ENCODE results near the gene FAM83F.

Gene FAM83F

GRCh38 chr22:40053460-40053859, 58.7 kb downstream of the FAM83F start:
- H3K27ac ChIP-seq (ENCODE audit: low read depth, low read length, severe bottlenecking) = no peak overlapping the region
- WGBS, 2 experiments (ENCODE audit: insufficient coverage in 2 of 2) = no CpG with 5 or more reads among the region's 1 CpG
- H3K4me3 ChIP-seq (ENCODE audit: extremely low read depth, insufficient read depth, low read length, poor library complexity, severe bottlenecking) = no peak overlapping the region
- H3K36me3 ChIP-seq (ENCODE audit: control insufficient read depth, insufficient read depth, low read length) = no peaks in the 10 kb centered on the region
- H3K4me1 ChIP-seq (ENCODE audit: control insufficient read depth, insufficient read depth, low read length, poor library complexity, severe bottlenecking) = peaks cover 11% of the 10 kb centered on the region
- H3K9me3 ChIP-seq (ENCODE audit: control insufficient read depth, low read length) = no peaks in the 10 kb centered on the region

- Histone ChIP-seq H3K4me3 (ENCODE audit: extremely low read depth, insufficient read depth, low read length, poor library complexity, severe bottlenecking) (no peak overlapping the region), H3K27ac (ENCODE audit: low read depth, low read length, severe bottlenecking) (no peak overlapping the region), H3K9me3 (ENCODE audit: control insufficient read depth, low read length) (no peaks in the 10 kb centered on the region), H3K36me3 (ENCODE audit: control insufficient read depth, insufficient read depth, low read length) (no peaks in the 10 kb centered on the region), H3K4me1 (ENCODE audit: control insufficient read depth, insufficient read depth, low read length, poor library complexity, severe bottlenecking) (peaks cover 11% of the 10 kb centered on the region)
- no CpG with 5 or more reads among the region's 2 CpGs for WGBS, 2 experiments (ENCODE audit: insufficient coverage in 2 of 2)
These were observed 59.7 kb downstream of the FAM83F start for GRCh38 chr22:40054486-40054885.

- Histone ChIP-seq H3K27ac (ENCODE audit: low read depth, low read length, severe bottlenecking) (no peak overlapping the region), H3K9me3 (ENCODE audit: control insufficient read depth, low read length) (no peaks in the 10 kb centered on the region), H3K4me3 (ENCODE audit: extremely low read depth, insufficient read depth, low read length, poor library complexity, severe bottlenecking) (no peak overlapping the region), H3K36me3 (ENCODE audit: control insufficient read depth, insufficient read depth, low read length) (no peaks in the 10 kb centered on the region), H3K4me1 (ENCODE audit: control insufficient read depth, insufficient read depth, low read length, poor library complexity, severe bottlenecking) (peaks cover 11% of the 10 kb centered on the region)
- 78 to 82% methylated on average over 3 to 7 of the region's 8 CpGs for WGBS, 2 experiments (ENCODE audit: insufficient coverage in 2 of 2)
These were observed 60.6 kb downstream of the FAM83F start for GRCh38 chr22:40055143-40055883.

- 51 to 58% methylated on average over 3 to 4 of the region's 4 CpGs for WGBS, 2 experiments (ENCODE audit: insufficient coverage in 2 of 2)
- Histone ChIP-seq H3K9me3 (ENCODE audit: control insufficient read depth, low read length) (no peaks in the 10 kb centered on the region), H3K27ac (ENCODE audit: low read depth, low read length, severe bottlenecking) (no peak overlapping the region), H3K4me1 (ENCODE audit: control insufficient read depth, insufficient read depth, low read length, poor library complexity, severe bottlenecking) (peaks cover 11% of the 10 kb centered on the region), H3K36me3 (ENCODE audit: control insufficient read depth, insufficient read depth, low read length) (no peaks in the 10 kb centered on the region), H3K4me3 (ENCODE audit: extremely low read depth, insufficient read depth, low read length, poor library complexity, severe bottlenecking) (no peak overlapping the region)
These were observed 61.4 kb downstream of the FAM83F start for GRCh38 chr22:40056154-40056553.

DNA sequence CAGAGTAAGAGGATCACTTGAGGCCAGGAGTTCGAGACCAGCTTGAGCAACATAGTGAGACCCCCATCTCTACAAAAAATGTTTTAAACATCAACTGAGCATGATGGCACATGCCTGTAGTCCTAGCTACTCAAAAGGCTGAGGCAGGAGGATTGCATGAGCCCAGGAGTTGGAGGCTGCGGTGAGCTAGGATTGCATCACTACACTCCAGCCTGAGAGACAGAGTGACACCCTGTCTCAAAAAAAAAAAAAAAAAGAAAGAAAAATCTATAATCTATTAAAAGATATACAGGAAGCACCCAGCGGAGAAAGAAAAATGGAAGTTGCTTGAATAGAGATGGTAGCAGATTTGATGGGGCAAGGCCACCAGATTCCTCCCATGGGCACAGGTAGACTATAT, 61.8 kb downstream of the FAM83F start:
- H3K9me3 ChIP-seq (ENCODE audit: control insufficient read depth, low read length) = no peaks in the 10 kb centered on the region
- WGBS, 2 experiments (ENCODE audit: insufficient coverage in 2 of 2) = 100% methylated on average over 1 of the region's 3 CpGs; no CpG with 5 or more reads in 1 of the 2 experiments
- peaks cover 11% of the 10 kb centered on the region for H3K4me1 ChIP-seq (ENCODE audit: control insufficient read depth, insufficient read depth, low read length, poor library complexity, severe bottlenecking)
- no peak overlapping the region for H3K27ac ChIP-seq (ENCODE audit: low read depth, low read length, severe bottlenecking)
- H3K4me3 ChIP-seq (ENCODE audit: extremely low read depth, insufficient read depth, low read length, poor library complexity, severe bottlenecking) = no peak overlapping the region
- no peaks in the 10 kb centered on the region for H3K36me3 ChIP-seq (ENCODE audit: control insufficient read depth, insufficient read depth, low read length)

DNA sequence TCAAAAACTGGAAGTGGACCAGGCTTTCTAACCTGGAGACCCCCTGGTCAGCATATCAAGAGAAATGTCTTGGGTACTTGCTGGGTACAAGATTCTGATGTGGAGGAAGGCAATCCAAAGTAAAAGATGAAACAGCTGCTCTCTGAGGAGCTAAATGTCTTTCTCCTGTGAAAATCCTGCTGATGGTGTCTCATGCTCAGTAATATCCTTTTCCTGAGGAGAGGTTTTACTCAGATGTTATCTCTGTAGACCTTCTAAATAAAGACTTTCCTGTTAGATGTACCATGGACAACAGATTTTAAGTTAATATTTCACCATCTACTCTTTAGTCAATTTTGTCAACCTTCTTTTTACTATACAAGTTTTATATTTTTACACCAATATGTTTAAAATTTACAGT, 62.9 kb downstream of the FAM83F start:
- H3K36me3 ChIP-seq (ENCODE audit: control insufficient read depth, insufficient read depth, low read length) = no peaks in the 10 kb centered on the region
- H3K4me1 ChIP-seq (ENCODE audit: control insufficient read depth, insufficient read depth, low read length, poor library complexity, severe bottlenecking) = peaks cover 11% of the 10 kb centered on the region
- no peak overlapping the region for H3K27ac ChIP-seq (ENCODE audit: low read depth, low read length, severe bottlenecking)
- no peaks in the 10 kb centered on the region for H3K9me3 ChIP-seq (ENCODE audit: control insufficient read depth, low read length)
- no peak overlapping the region for H3K4me3 ChIP-seq (ENCODE audit: extremely low read depth, insufficient read depth, low read length, poor library complexity, severe bottlenecking)

DNA sequence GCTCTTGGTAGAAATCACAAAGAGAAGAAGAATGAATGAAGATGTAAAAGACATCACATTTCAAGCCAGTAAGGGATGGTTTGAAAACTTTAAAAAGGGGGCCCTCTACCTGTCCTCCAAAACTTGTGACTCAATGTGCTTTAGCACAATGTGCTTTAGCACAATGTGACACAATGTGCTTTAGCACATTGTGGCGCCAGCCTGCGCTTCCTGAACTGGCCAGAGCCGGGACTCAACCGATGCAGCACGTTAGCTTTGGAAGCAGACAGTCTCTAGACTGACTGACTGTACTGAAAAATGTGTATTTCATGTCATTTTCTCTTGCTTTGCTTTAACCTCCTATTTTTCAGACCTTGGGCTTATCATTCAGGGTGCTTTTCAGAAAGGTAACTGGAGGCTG, 63.5 kb downstream of the FAM83F start:
- Histone ChIP-seq H3K4me3 (ENCODE audit: extremely low read depth, insufficient read depth, low read length, poor library complexity, severe bottlenecking) (no peak overlapping the region), H3K4me1 (ENCODE audit: control insufficient read depth, insufficient read depth, low read length, poor library complexity, severe bottlenecking) (peaks cover 11% of the 10 kb centered on the region), H3K9me3 (ENCODE audit: control insufficient read depth, low read length) (no peaks in the 10 kb centered on the region), H3K36me3 (ENCODE audit: control insufficient read depth, insufficient read depth, low read length) (no peaks in the 10 kb centered on the region), H3K27ac (ENCODE audit: low read depth, low read length, severe bottlenecking) (no peak overlapping the region)
- WGBS, 2 experiments (ENCODE audit: insufficient coverage in 2 of 2) = 90 to 93% methylated on average over 5 of the region's 5 CpGs

DNA sequence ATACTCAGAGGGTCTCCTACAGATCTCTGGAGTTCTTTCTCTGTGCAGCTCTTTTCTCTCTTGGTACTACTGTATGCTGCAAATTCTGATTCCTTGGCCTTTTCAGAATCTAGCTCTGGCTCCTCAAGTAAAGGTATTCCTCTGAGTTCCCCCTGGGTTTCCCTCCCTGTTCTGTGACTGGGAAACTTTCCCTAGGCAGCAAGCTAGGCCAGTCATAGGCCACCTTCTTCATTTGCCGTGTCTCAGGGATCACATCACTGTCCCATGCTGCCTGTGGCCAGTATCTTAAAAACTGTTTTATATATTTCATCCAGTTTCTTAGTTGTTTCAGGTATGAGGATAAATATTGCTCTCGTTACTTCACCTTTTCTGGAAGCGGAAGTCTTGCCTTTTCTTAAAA, 71.2 kb downstream of the FAM83F start:
- no peak overlapping the region for H3K27ac ChIP-seq (ENCODE audit: low read depth, low read length, severe bottlenecking)
- no peak overlapping the region for H3K4me3 ChIP-seq (ENCODE audit: extremely low read depth, insufficient read depth, low read length, poor library complexity, severe bottlenecking)
- 80 to 100% methylated on average over 1 to 2 of the region's 3 CpGs for WGBS, 2 experiments (ENCODE audit: insufficient coverage in 2 of 2)
- no peaks in the 10 kb centered on the region for H3K9me3 ChIP-seq (ENCODE audit: control insufficient read depth, low read length)
- no peaks in the 10 kb centered on the region for H3K36me3 ChIP-seq (ENCODE audit: control insufficient read depth, insufficient read depth, low read length)
- no peaks in the 10 kb centered on the region for H3K4me1 ChIP-seq (ENCODE audit: control insufficient read depth, insufficient read depth, low read length, poor library complexity, severe bottlenecking)

DNA sequence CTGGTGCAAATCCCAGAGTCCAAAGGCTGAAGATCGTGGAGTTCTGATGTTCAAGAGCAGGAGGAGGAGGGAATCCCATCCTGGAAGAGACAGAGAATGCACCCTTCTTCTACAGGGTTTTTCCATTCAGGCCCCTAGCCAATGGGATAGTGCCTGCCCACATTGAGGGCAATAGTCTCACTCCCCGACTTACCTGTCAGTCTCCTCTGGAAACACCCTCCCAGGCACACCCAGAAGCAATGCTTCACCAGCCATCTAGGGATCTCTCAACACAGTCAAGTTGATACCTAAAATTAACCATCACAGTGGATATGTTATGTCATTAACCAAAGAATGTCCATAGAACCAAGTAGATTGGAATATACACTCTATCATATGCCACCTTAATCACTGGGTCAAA, 72.9 kb downstream of the FAM83F start:
- no peaks in the 10 kb centered on the region for H3K36me3 ChIP-seq (ENCODE audit: control insufficient read depth, insufficient read depth, low read length)
- H3K4me1 ChIP-seq (ENCODE audit: control insufficient read depth, insufficient read depth, low read length, poor library complexity, severe bottlenecking) = no peaks in the 10 kb centered on the region
- H3K27ac ChIP-seq (ENCODE audit: low read depth, low read length, severe bottlenecking) = no peak overlapping the region
- 83 to 100% methylated on average over 1 of the region's 2 CpGs for WGBS, 2 experiments (ENCODE audit: insufficient coverage in 2 of 2)
- H3K9me3 ChIP-seq (ENCODE audit: control insufficient read depth, low read length) = no peaks in the 10 kb centered on the region
- no peak overlapping the region for H3K4me3 ChIP-seq (ENCODE audit: extremely low read depth, insufficient read depth, low read length, poor library complexity, severe bottlenecking)

- Histone ChIP-seq H3K36me3 (ENCODE audit: control insufficient read depth, insufficient read depth, low read length) (no peaks in the 10 kb centered on the region), H3K4me1 (ENCODE audit: control insufficient read depth, insufficient read depth, low read length, poor library complexity, severe bottlenecking) (no peaks in the 10 kb centered on the region), H3K4me3 (ENCODE audit: extremely low read depth, insufficient read depth, low read length, poor library complexity, severe bottlenecking) (no peak overlapping the region), H3K27ac (ENCODE audit: low read depth, low read length, severe bottlenecking) (no peak overlapping the region), H3K9me3 (ENCODE audit: control insufficient read depth, low read length) (no peaks in the 10 kb centered on the region)
These were observed 75.9 kb downstream of the FAM83F start for GRCh38 chr22:40070701-40071100.

GRCh38 chr22:40071720-40072119, 77.0 kb downstream of the FAM83F start:
- no peak overlapping the region for H3K27ac ChIP-seq (ENCODE audit: low read depth, low read length, severe bottlenecking)
- no peak overlapping the region for H3K4me3 ChIP-seq (ENCODE audit: extremely low read depth, insufficient read depth, low read length, poor library complexity, severe bottlenecking)
- no peaks in the 10 kb centered on the region for H3K4me1 ChIP-seq (ENCODE audit: control insufficient read depth, insufficient read depth, low read length, poor library complexity, severe bottlenecking)
- WGBS, 2 experiments (ENCODE audit: insufficient coverage in 2 of 2) = 95 to 100% methylated on average over 3 to 7 of the region's 8 CpGs
- H3K9me3 ChIP-seq (ENCODE audit: control insufficient read depth, low read length) = no peaks in the 10 kb centered on the region
- H3K36me3 ChIP-seq (ENCODE audit: control insufficient read depth, insufficient read depth, low read length) = no peaks in the 10 kb centered on the region
